Upper lobe of left lung (tissue), 4 donors: ENCODE data around the gene CELSR1.

Experiments
- CTCF ChIP-seq, 6 experiments: fragments of 450-650 bp in 4 of 6; fragments of 200-600 bp in 2 of 6; sonication (generic) in 2 of 6; IDR thresholded peaks; one replicate each; pipeline ENCODE4 v1.5.1; 2016 to 2019; ENCODE audit warnings: antibody characterized with exemption in 6 of 6
- EP300 ChIP-seq, 4 donors: sonication (generic); formaldehyde crosslinking; IDR thresholded peaks; one replicate each; pipeline ENCODE4 v1.5.1; 2017; ENCODE audit warnings: antibody characterized with exemption in 4 of 4, control low read depth in 2 of 4
- POLR2A ChIP-seq, 4 donors: fragments of 450-650 bp; IDR thresholded peaks; one replicate each; pipeline ENCODE4 v1.5.1; 2016 to 2017; ENCODE audit warnings: antibody characterized with exemption in 4 of 4, mild to moderate bottlenecking in 2 of 4
- POLR2AphosphoS5 ChIP-seq, 2 donors: sonication (generic); formaldehyde crosslinking; IDR thresholded peaks; one replicate each; pipeline ENCODE4 v1.5.1; 2017; ENCODE audit warnings: antibody characterized with exemption in 2 of 2

DNA sequence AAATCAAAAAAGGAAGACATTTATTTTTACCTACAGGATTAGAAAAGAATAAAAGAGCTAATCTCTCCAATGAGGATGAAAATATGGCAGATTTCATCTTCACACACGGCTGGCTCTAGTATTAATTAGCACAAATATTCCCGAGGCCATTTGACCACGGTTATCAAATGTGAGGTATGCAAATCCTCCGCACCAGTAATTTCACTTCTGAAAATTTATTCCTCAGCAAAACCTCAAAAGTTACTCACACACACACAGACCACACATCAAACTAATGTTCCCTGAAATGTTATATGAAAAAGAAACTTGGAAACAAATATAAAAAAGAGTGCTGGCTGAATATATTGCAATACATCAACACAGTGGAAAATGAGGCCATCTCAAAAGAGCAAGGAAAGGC lies 32.8 kb downstream of the CELSR1 start:
- TF ChIP-seq CTCF (IDR thresholded peaks at IDR 0.05) (no peak), POLR2A (IDR thresholded peaks at IDR 0.05) (no peak), POLR2AphosphoS5 (IDR thresholded peaks at IDR 0.05) (no peak), EP300 (IDR thresholded peaks at IDR 0.05) (no peak)
